ENCODE results near the gene PDE4D.

- TF ChIP-seq ZNF274 (IDR thresholded peaks at IDR 0.05; ENCODE audit: low read depth, low read length) (no peak), YY1 (IDR thresholded peaks at IDR 0.05; ENCODE audit: insufficient read depth, insufficient read length) (no peak), SUZ12 (IDR thresholded peaks at IDR 0.05; ENCODE audit: extremely low read depth, insufficient read depth, insufficient read length) (no peak)
These were observed 306.7 kb downstream of the PDE4D start for GRCh38 chr5:59586841-59587240.

All from NT2/D1 (cell line).